ENCODE data around the gene TMEM17. TPM values are rescaled to one million over a fixed set of nuclear protein-coding genes. Genes with fewer than 3 reads are reported as not detected.
A peak's percentile ranks its signal among the peaks of the same experiment; 100 is the strongest.

TMEM17 gene
- total and polyA plus RNA-seq, 2 of the 13 experiments (the other 11 are each of a cell fraction or from before 2014, with no cell fraction given), result 0.22 to 0.50 TPM

DNA sequence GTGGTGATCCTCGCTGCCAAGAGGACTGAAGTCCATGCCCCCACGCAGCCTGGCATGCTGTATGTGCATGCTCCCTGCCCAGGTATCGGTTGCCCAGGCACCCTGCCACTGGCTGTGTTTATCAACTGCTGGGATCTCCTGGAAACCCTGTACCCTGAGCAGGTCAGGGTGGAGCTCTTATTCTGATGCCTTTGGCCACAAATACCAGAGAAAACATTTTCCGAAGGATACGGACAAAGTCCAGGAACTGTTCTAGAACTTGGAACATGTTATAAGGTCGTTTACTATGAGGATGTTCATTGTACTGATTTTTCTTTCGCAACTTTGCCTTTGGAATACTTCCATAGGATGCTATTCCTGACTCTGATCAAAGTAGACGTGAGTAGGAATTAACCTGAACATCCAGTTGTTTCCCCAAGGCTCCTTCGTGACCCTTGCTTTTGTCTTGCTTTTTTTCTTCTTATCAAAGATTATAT, 55.2 kb downstream of the TMEM17 start (continued):
- TF ChIP-seq, protein P1, sequence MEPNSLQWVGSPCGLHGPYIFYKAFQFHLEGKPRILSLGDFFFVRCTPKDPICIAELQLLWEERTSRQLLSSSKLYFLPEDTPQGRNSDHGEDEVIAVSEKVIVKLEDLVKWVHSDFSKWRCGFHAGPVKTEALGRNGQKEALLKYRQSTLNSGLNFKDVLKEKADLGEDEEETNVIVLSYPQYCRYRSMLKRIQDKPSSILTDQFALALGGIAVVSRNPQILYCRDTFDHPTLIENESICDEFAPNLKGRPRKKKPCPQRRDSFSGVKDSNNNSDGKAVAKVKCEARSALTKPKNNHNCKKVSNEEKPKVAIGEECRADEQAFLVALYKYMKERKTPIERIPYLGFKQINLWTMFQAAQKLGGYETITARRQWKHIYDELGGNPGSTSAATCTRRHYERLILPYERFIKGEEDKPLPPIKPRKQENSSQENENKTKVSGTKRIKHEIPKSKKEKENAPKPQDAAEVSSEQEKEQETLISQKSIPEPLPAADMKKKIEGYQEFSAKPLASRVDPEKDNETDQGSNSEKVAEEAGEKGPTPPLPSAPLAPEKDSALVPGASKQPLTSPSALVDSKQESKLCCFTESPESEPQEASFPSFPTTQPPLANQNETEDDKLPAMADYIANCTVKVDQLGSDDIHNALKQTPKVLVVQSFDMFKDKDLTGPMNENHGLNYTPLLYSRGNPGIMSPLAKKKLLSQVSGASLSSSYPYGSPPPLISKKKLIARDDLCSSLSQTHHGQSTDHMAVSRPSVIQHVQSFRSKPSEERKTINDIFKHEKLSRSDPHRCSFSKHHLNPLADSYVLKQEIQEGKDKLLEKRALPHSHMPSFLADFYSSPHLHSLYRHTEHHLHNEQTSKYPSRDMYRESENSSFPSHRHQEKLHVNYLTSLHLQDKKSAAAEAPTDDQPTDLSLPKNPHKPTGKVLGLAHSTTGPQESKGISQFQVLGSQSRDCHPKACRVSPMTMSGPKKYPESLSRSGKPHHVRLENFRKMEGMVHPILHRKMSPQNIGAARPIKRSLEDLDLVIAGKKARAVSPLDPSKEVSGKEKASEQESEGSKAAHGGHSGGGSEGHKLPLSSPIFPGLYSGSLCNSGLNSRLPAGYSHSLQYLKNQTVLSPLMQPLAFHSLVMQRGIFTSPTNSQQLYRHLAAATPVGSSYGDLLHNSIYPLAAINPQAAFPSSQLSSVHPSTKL (CRISPR knock-in tag; IDR thresholded peaks at IDR 0.05), result peak; percentile 92
- TF ChIP-seq ZNF383 (CRISPR knock-in tag; IDR thresholded peaks at IDR 0.05; ENCODE audit: borderline replicate concordance), result no peak
- TF ChIP-seq SYNCRIP (IDR thresholded peaks at IDR 0.05; ENCODE audit: insufficient read depth, low read depth, low read length), result no peak
- TF ChIP-seq POLR2AphosphoS2 (IDR thresholded peaks at IDR 0.05; ENCODE audit: low read depth, low read length), result no peak
- no peak for TF ChIP-seq ZNF280B (CRISPR knock-in tag; IDR thresholded peaks at IDR 0.05; ENCODE audit: borderline replicate concordance)
- no peak for TF ChIP-seq ARNTL (CRISPR knock-in tag; IDR thresholded peaks at IDR 0.05)
- no peak for TF ChIP-seq CAMTA2 (CRISPR knock-in tag; IDR thresholded peaks at IDR 0.05; ENCODE audit: borderline replicate concordance)
- 0 out of 2 replicates have a peak, but pooled peaks have one; percentile 28 for TF ChIP-seq THAP11 (CRISPR knock-in tag; IDR thresholded peaks at IDR 0.05)
- TF ChIP-seq LCORL (IDR thresholded peaks at IDR 0.05), result no peak
- TF ChIP-seq LCORL (CRISPR knock-in tag; IDR thresholded peaks at IDR 0.05), result peak; percentile 57; the same call in 1 of the 2 replicates
- peak; percentile 46 for TF ChIP-seq ASH2L (IDR thresholded peaks at IDR 0.05; ENCODE audit: insufficient read length, low read depth, low read length)
- TF ChIP-seq, protein P2, sequence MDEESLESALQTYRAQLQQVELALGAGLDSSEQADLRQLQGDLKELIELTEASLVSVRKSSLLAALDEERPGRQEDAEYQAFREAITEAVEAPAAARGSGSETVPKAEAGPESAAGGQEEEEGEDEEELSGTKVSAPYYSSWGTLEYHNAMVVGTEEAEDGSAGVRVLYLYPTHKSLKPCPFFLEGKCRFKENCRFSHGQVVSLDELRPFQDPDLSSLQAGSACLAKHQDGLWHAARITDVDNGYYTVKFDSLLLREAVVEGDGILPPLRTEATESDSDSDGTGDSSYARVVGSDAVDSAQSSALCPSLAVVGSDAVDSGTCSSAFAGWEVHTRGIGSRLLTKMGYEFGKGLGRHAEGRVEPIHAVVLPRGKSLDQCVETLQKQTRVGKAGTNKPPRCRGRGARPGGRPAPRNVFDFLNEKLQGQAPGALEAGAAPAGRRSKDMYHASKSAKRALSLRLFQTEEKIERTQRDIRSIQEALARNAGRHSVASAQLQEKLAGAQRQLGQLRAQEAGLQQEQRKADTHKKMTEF (CRISPR knock-in tag; IDR thresholded peaks at IDR 0.05), result 0 out of 2 replicates have a peak, but pooled peaks have one; percentile 22
- TF ChIP-seq HNF1B (CRISPR knock-in tag; IDR thresholded peaks at IDR 0.05), result 0 out of 2 replicates have a peak, but pooled peaks have one; percentile 37
- TF ChIP-seq, protein P3, sequence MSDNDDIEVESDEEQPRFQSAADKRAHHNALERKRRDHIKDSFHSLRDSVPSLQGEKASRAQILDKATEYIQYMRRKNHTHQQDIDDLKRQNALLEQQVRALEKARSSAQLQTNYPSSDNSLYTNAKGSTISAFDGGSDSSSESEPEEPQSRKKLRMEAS (IDR thresholded peaks at IDR 0.05), result peak; percentile 41; the same call in 1 of the 2 replicates
- peak; percentile 89 for TF ChIP-seq SALL1 (CRISPR knock-in tag; IDR thresholded peaks at IDR 0.05)
- TF ChIP-seq ZBTB20 (CRISPR knock-in tag; IDR thresholded peaks at IDR 0.05; ENCODE audit: borderline replicate concordance, low read depth), result 0 out of 2 replicates have a peak, but pooled peaks have one; percentile 32
- TF ChIP-seq, protein P4, sequence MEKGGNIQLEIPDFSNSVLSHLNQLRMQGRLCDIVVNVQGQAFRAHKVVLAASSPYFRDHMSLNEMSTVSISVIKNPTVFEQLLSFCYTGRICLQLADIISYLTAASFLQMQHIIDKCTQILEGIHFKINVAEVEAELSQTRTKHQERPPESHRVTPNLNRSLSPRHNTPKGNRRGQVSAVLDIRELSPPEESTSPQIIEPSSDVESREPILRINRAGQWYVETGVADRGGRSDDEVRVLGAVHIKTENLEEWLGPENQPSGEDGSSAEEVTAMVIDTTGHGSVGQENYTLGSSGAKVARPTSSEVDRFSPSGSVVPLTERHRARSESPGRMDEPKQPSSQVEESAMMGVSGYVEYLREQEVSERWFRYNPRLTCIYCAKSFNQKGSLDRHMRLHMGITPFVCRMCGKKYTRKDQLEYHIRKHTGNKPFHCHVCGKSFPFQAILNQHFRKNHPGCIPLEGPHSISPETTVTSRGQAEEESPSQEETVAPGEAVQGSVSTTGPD (CRISPR knock-in tag; IDR thresholded peaks at IDR 0.05), result no peak
- TF ChIP-seq MXD3 (CRISPR knock-in tag; IDR thresholded peaks at IDR 0.05), result peak; percentile 36; the same call in 1 of the 2 replicates
- TF ChIP-seq KDM2A (CRISPR knock-in tag; IDR thresholded peaks at IDR 0.05; ENCODE audit: borderline replicate concordance, low read depth), result peak; percentile 37; the same call in 1 of the 2 replicates
